ENCODE results near the gene TCHP.

DNA sequence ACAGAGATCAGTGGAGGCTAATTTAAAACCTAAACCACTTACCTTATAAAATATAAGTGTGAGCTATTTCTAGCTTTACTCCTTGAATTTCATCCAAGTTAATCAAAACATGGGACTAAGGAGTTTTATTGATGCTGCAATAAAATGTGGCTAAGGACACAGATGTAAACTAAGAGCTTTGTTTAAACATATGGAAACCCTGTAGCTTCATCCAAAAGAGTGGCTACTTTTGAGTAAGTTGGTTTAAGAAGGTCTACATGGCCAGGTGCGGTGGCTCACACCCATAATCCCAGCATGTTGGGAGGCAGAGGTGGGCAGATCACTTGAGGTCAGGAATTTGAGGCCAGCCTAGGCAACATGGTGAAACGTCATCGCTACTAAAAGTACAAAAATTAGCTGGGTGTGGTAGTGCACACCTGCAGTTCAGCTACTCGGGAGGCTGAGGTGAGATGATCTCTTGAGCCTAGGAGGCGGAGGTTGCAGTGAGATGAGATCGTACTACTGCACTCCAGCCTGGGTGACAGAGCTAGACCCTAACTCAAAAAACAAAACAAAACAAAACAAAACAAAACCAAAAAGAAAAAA is 40.4 kb downstream of the TCHP start:
- TF ChIP-seq, protein P1, sequence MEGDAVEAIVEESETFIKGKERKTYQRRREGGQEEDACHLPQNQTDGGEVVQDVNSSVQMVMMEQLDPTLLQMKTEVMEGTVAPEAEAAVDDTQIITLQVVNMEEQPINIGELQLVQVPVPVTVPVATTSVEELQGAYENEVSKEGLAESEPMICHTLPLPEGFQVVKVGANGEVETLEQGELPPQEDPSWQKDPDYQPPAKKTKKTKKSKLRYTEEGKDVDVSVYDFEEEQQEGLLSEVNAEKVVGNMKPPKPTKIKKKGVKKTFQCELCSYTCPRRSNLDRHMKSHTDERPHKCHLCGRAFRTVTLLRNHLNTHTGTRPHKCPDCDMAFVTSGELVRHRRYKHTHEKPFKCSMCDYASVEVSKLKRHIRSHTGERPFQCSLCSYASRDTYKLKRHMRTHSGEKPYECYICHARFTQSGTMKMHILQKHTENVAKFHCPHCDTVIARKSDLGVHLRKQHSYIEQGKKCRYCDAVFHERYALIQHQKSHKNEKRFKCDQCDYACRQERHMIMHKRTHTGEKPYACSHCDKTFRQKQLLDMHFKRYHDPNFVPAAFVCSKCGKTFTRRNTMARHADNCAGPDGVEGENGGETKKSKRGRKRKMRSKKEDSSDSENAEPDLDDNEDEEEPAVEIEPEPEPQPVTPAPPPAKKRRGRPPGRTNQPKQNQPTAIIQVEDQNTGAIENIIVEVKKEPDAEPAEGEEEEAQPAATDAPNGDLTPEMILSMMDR (IDR thresholded peaks at IDR 0.05), result no peak
- TF ChIP-seq POLR2A (IDR thresholded peaks at IDR 0.05) (no peak), EP300 (IDR thresholded peaks at IDR 0.05) (no peak)
